K562 (cell line): ENCODE measurements around the gene AP4E1.

Source experiments
- HCFC1 ChIP-seq: IDR thresholded peaks from 2 replicates; pipeline ENCODE4 v1.6.1; 2012; ENCODE audit warnings: low read depth, low read length, improper control_type of control experiment
- KDM5B ChIP-seq: fragments of 200-600 bp; sonication (generic); IDR thresholded peaks from 2 replicates; pipeline ENCODE4 v1.6.1; 2012; ENCODE audit warnings: low read depth, mild to moderate bottlenecking, moderate library complexity, low read length, control low read depth, inconsistent platforms; ENCODE audit not compliant: insufficient replicate concordance
- RCOR1 ChIP-seq, 2 experiments: IDR thresholded peaks; 2 replicates each; pipeline ENCODE4 v1.6.1; 2012; ENCODE audit warnings: low read depth in 2 of 2, low read length in 2 of 2, borderline replicate concordance in 1 of 2, improper control_type of control experiment in 1 of 2
- SREBF1 ChIP-seq: fragments of 150-350 bp; IDR thresholded peaks from 2 replicates; pipeline ENCODE4 v1.6.1; 2014; ENCODE audit warnings: antibody characterized with exemption, low read depth, low read length, borderline replicate concordance
- ZBTB7A ChIP-seq: IDR thresholded peaks from 2 replicates; pipeline ENCODE4 v1.6.1; 2011; ENCODE audit warnings: low read depth, mild to moderate bottlenecking, low read length, moderate library complexity, borderline replicate concordance; ENCODE audit not compliant: control insufficient read depth
- TF ChIP-seq, protein P1 (sequence below): fragments of 150-350 bp; conservative IDR thresholded peaks from 2 replicates; pipeline ENCODE4 v1.6.1; 2014; ENCODE audit warnings: low read length
- TF ChIP-seq, protein P2 (sequence below), 3 experiments: IDR thresholded peaks in 2 of 3; conservative IDR thresholded peaks in 1 of 3; 2 replicates each; pipeline ENCODE4 v1.5.1; 2011 to 2012; ENCODE audit warnings: low read length in 3 of 3, mild to moderate bottlenecking in 3 of 3, control low read depth in 2 of 3, improper control_type of control experiment in 1 of 3, inconsistent platforms in 1 of 3, low read depth in 1 of 3, mixed read lengths in 1 of 3, moderate library complexity in 1 of 3; ENCODE audit not compliant: insufficient read depth in 2 of 3
- TF ChIP-seq, protein P3 (sequence below): sonication (generic); formaldehyde crosslinking; IDR thresholded peaks from 2 replicates; pipeline ENCODE4 v1.8.1; 2023; ENCODE audit warnings: mild to moderate bottlenecking, missing genetic modification reagents

DNA sequence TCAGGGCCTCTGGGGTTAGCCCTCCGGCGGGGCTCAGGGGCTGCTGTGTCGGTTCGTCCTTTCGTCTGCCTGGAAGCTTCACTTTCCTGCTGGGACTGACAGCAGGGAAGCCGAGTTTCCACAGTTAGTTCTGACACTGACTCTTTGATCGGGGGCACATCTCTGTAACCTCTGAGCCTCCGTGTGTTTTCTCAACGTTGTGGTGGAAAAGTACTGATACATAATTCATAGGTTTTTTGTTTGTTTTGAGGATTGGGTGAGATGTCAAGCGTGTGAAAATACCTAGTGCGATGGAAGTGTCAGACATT, 481 bp downstream of the AP4E1 start:
- TF ChIP-seq HCFC1: no peak
- TF ChIP-seq RCOR1 (IDR thresholded peaks at IDR 0.05; ENCODE audit: borderline replicate concordance in 1 of 2, low read depth in 2 of 2, low read length in 2 of 2): no peak
- TF ChIP-seq, protein P1, sequence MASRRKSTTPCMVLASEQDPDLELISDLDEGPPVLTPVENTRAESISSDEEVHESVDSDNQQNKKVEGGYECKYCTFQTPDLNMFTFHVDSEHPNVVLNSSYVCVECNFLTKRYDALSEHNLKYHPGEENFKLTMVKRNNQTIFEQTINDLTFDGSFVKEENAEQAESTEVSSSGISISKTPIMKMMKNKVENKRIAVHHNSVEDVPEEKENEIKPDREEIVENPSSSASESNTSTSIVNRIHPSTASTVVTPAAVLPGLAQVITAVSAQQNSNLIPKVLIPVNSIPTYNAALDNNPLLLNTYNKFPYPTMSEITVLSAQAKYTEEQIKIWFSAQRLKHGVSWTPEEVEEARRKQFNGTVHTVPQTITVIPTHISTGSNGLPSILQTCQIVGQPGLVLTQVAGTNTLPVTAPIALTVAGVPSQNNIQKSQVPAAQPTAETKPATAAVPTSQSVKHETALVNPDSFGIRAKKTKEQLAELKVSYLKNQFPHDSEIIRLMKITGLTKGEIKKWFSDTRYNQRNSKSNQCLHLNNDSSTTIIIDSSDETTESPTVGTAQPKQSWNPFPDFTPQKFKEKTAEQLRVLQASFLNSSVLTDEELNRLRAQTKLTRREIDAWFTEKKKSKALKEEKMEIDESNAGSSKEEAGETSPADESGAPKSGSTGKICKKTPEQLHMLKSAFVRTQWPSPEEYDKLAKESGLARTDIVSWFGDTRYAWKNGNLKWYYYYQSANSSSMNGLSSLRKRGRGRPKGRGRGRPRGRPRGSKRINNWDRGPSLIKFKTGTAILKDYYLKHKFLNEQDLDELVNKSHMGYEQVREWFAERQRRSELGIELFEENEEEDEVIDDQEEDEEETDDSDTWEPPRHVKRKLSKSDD: no peak
- TF ChIP-seq SREBF1: no peak
- no peak for TF ChIP-seq KDM5B
- TF ChIP-seq ZBTB7A: no peak
- TF ChIP-seq, protein P2, sequence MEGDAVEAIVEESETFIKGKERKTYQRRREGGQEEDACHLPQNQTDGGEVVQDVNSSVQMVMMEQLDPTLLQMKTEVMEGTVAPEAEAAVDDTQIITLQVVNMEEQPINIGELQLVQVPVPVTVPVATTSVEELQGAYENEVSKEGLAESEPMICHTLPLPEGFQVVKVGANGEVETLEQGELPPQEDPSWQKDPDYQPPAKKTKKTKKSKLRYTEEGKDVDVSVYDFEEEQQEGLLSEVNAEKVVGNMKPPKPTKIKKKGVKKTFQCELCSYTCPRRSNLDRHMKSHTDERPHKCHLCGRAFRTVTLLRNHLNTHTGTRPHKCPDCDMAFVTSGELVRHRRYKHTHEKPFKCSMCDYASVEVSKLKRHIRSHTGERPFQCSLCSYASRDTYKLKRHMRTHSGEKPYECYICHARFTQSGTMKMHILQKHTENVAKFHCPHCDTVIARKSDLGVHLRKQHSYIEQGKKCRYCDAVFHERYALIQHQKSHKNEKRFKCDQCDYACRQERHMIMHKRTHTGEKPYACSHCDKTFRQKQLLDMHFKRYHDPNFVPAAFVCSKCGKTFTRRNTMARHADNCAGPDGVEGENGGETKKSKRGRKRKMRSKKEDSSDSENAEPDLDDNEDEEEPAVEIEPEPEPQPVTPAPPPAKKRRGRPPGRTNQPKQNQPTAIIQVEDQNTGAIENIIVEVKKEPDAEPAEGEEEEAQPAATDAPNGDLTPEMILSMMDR (IDR thresholded peaks at IDR 0.05 in 2 of 3, conservative IDR thresholded peaks at IDR 0.05 in 1 of 3; ENCODE audit: insufficient read depth in 2 of 3, low read depth in 1 of 3, low read length in 3 of 3): no peak
- TF ChIP-seq, protein P3, sequence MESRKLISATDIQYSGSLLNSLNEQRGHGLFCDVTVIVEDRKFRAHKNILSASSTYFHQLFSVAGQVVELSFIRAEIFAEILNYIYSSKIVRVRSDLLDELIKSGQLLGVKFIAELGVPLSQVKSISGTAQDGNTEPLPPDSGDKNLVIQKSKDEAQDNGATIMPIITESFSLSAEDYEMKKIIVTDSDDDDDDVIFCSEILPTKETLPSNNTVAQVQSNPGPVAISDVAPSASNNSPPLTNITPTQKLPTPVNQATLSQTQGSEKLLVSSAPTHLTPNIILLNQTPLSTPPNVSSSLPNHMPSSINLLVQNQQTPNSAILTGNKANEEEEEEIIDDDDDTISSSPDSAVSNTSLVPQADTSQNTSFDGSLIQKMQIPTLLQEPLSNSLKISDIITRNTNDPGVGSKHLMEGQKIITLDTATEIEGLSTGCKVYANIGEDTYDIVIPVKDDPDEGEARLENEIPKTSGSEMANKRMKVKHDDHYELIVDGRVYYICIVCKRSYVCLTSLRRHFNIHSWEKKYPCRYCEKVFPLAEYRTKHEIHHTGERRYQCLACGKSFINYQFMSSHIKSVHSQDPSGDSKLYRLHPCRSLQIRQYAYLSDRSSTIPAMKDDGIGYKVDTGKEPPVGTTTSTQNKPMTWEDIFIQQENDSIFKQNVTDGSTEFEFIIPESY: no peak
